ENCODE results near the gene OR2H2.

Gene OR2H2

GRCh38 chr6:29631209-29631810 lies 46.4 kb downstream of the OR2H2 start:
- TF ChIP-seq CTCF (IDR thresholded peaks at IDR 0.05; ENCODE audit: low read depth, low read length, missing control alignments): no peak
- no peak for DNase-seq (ENCODE audit: low read depth)
- in situ Hi-C loops (cut with HindIII; ENCODE audit: low sequenced_read_pairs): no loop called here
- peak overlapping the region; percentile 62 for H3K4me3 ChIP-seq (ENCODE audit: low read depth, low read length)

GRCh38 chr6:29631860-29632731 lies 47.2 kb downstream of the OR2H2 start:
- in situ Hi-C loops (cut with HindIII; ENCODE audit: low sequenced_read_pairs): no loop called here
- TF ChIP-seq CTCF (IDR thresholded peaks at IDR 0.05; ENCODE audit: low read depth, low read length, missing control alignments): no peak
- peak overlapping the region; percentile 62 for H3K4me3 ChIP-seq (ENCODE audit: low read depth, low read length)
- DNase-seq (ENCODE audit: low read depth): no peak

DNA sequence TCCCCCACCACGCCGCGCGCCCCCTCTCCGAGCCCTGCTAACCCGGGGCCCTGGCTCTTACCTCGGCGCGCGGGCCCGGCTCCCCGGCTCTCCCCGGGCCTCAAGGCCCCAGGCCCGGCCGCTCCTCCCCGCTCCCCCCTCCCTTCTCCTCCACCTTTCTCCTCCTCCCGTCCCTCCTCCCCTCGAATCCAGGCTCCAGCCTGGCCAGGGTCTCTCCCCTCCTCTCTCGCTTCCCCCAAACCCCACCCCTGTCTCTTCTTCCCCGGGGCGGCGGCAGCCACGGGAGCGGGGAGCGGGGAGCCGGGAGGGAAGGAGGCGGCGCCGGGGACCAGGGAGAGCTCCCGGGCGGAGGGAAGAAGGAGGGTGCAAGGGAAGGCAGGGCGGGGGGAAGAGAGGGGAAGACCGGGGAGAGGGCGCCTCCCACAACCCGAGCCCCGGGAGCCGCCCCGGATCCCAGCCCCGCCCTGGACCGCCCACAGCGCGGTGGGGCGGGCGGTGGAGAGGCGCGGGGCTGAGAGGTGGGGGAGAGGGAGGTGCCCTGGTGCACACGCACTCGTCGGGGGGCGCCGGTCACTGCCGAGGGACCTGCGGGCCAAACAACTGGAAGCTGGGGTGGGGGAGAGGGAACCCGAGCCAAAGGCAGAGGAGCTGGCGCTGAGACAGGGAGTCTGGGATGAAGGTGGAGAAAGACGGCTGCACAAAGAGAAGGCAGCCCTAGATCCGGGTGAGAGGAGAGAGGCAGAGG lies 48.0 kb downstream of the OR2H2 start, which contains the start of gene GABBR1:
Gene GABBR1 (minus strand): TSS at position 395 of the 745 bp plus-strand sequence. CDS start 798 bp downstream, outside the sequence.
- in situ Hi-C loops (cut with HindIII; ENCODE audit: low sequenced_read_pairs): no loop called here
- no peak for TF ChIP-seq CTCF (IDR thresholded peaks at IDR 0.05; ENCODE audit: low read depth, low read length, missing control alignments)

DNA sequence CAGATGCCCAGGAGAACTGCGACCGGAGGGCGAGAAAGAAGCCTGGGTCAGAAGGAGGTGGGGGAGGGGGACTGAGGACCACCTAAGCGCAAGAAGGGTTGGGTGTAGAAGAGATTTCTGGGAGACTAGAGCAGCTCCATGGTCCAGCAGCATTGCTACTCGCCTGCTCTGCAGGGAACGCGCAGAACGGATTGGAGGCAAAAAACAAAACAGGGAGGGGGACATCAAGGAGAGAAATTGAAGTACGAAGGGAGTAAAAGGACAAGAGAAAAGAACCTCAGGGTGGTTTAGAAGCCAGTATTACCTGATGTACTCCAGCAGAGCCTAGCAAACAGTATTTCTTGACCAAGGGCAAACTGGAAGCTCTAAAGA lies 48.6 kb downstream of the OR2H2 start:
- TF ChIP-seq CTCF (IDR thresholded peaks at IDR 0.05; ENCODE audit: low read depth, low read length, missing control alignments): no peak
- in situ Hi-C loops (cut with HindIII; ENCODE audit: low sequenced_read_pairs): no loop called here
- peak overlapping the region; percentile 62 for H3K4me3 ChIP-seq (ENCODE audit: low read depth, low read length)
- DNase-seq (ENCODE audit: low read depth): no peak

More for the DNA sequence above, 48.0 kb downstream of the OR2H2 start, which contains the start of gene GABBR1:
- peak within 1 kb of the TSS; percentile 62 for H3K4me3 ChIP-seq (ENCODE audit: low read depth, low read length)
- DNase-seq (ENCODE audit: low read depth): peak; percentile 49

- in situ Hi-C loops (cut with HindIII; ENCODE audit: low sequenced_read_pairs): no loop called here
- no peak overlapping the region for H3K4me3 ChIP-seq (ENCODE audit: low read depth, low read length)
- no peak for DNase-seq (ENCODE audit: low read depth)
- TF ChIP-seq CTCF (IDR thresholded peaks at IDR 0.05; ENCODE audit: low read depth, low read length, missing control alignments): no peak
Measured at GRCh38 chr6:29637247-29637646, 52.3 kb downstream of the OR2H2 start.
